ENCODE measurements around the gene ANXA8. TPM values are rescaled to one million over a fixed set of nuclear protein-coding genes. Genes with fewer than 3 reads are reported as not detected.
A peak's percentile ranks its signal among the peaks of the same experiment; 100 is the strongest.

Gene ANXA8
- total and polyA plus RNA-seq, 2 donors (not counting 1 experiment from before 2014, with no cell fraction given) = 0.08 TPM; not detected in 1

DNA sequence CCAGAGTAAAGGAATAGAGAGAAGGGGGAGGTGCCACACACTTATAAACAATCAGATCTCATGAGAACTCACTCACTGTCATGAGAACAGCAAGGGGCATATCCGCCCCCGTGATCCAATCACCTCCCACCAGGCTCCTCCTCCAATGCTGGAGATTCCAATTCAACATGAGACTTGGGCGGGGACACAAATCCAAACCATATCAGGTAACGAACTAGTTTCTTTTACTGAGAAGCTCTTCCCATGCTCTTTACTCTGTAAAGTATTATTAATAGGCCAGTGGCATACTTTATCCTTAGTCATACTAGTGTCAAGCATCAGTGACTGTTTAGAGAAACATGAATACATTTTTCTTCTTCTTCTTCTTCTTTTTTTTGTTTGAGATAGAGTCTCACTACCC is 60.4 kb downstream of the ANXA8 start:
- peak in 1 of 2 donors; percentile 34 for DNase-seq (ENCODE audit: low read depth in 2 of 2)
- Histone ChIP-seq H3K79me2 (ENCODE audit: control insufficient read depth, insufficient read depth, low read length) (no peaks in the 10 kb centered on the region), H3K4me1 (ENCODE audit: control insufficient read depth, extremely low read depth, insufficient read depth, low read length) (no peaks in the 10 kb centered on the region), H3K9me3 (ENCODE audit: control insufficient read depth, insufficient read depth, low read depth, low read length) (no peaks in the 10 kb centered on the region), H2AFZ (ENCODE audit: low read length) (no peak overlapping the region), H3K9ac (ENCODE audit: insufficient read depth, low read length) (no peak overlapping the region), H3K4me3 (replicated peaks in 1 of 4; ENCODE audit: control extremely low read depth in 1 of 4, insufficient read depth in 1 of 4, low read depth in 3 of 4, low read length in 4 of 4) (no peak overlapping the region), H3K27ac (ENCODE audit: insufficient read depth, low read length) (no peak overlapping the region), H3K36me3 (ENCODE audit: control insufficient read depth, insufficient read depth, low read length) (no peaks in the 10 kb centered on the region), H3K27me3 (ENCODE audit: control insufficient read depth, insufficient read depth, low read length) (peaks cover 2% of the 10 kb centered on the region), H3K4me2 (ENCODE audit: extremely low read depth, insufficient read depth, low read length) (no peak overlapping the region), H4K20me1 (ENCODE audit: control insufficient read depth, extremely low read depth, insufficient read depth, low read length) (no peaks in the 10 kb centered on the region)
- TF ChIP-seq EZH2 (IDR thresholded peaks at IDR 0.05; ENCODE audit: low read length, missing control alignments) = no peak
- TF ChIP-seq, protein P1, sequence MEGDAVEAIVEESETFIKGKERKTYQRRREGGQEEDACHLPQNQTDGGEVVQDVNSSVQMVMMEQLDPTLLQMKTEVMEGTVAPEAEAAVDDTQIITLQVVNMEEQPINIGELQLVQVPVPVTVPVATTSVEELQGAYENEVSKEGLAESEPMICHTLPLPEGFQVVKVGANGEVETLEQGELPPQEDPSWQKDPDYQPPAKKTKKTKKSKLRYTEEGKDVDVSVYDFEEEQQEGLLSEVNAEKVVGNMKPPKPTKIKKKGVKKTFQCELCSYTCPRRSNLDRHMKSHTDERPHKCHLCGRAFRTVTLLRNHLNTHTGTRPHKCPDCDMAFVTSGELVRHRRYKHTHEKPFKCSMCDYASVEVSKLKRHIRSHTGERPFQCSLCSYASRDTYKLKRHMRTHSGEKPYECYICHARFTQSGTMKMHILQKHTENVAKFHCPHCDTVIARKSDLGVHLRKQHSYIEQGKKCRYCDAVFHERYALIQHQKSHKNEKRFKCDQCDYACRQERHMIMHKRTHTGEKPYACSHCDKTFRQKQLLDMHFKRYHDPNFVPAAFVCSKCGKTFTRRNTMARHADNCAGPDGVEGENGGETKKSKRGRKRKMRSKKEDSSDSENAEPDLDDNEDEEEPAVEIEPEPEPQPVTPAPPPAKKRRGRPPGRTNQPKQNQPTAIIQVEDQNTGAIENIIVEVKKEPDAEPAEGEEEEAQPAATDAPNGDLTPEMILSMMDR (conservative IDR thresholded peaks at IDR 0.05 in 1 of 2, IDR thresholded peaks at IDR 0.05 in 1 of 2; ENCODE audit: low read depth in 1 of 2, low read length in 2 of 2) = no peak

DNA sequence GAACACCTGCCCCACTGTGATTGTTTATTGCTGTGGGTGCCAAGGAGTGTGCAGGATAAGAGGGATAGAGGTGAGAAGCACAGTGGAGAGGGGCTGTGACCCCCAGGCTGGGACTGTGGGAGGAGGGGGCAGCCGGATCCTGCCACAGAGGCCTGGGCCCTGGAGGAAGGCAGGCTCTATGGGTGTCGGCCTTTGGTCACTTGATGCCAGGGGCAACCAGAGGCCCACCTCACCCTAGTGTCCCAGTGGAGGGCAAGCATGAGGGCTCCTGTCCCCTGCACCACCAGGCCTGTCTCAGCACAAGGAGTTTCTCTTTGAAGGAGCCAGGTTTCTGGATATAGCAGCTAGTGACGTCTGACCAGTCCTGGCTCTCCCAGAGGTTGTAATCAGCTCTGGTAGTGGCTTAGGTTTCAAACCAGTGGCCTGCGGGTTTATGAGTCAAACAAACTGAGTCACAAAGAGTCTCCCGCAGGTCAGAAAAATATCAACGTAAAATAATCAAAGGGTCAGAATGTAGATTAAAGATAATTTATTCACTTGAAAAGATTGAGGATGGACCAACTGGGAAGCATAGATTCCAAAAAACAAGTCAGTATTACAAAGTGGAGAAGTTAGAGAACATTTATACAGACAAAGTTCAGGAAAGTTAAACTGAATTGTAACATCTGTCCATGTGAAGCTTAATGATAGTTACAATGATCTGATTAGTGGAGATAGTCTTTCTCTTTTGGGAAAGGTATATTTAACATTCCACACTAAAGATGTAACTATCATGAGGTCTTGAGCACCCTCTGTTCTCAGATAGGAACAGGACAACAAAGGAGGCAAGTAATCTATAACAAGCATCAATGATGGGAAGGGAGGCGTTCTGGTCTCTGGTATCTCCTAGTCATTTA is 62.6 kb downstream of the ANXA8 start:
- Histone ChIP-seq H3K4me2 (ENCODE audit: extremely low read depth, insufficient read depth, low read length) (no peak overlapping the region), H3K9ac (ENCODE audit: insufficient read depth, low read length) (no peak overlapping the region), H2AFZ (ENCODE audit: low read length) (no peak overlapping the region)

More for the DNA sequence above, 62.6 kb downstream of the ANXA8 start:
- H3K27me3 ChIP-seq (ENCODE audit: control insufficient read depth, insufficient read depth, low read length) = no peaks in the 10 kb centered on the region
- H3K27ac ChIP-seq (ENCODE audit: insufficient read depth, low read length) = no peak overlapping the region
- H3K9me3 ChIP-seq (ENCODE audit: control insufficient read depth, insufficient read depth, low read depth, low read length) = no peaks in the 10 kb centered on the region
- no peak for TF ChIP-seq EZH2 (IDR thresholded peaks at IDR 0.05; ENCODE audit: low read length, missing control alignments)
- TF ChIP-seq, protein P1 (conservative IDR thresholded peaks at IDR 0.05 in 1 of 2, IDR thresholded peaks at IDR 0.05 in 1 of 2; ENCODE audit: low read depth in 1 of 2, low read length in 2 of 2) = no peak
- no peaks in the 10 kb centered on the region for H3K36me3 ChIP-seq (ENCODE audit: control insufficient read depth, insufficient read depth, low read length)
- DNase-seq (ENCODE audit: low read depth in 2 of 2) = peak; percentile 71 to 90
- no peaks in the 10 kb centered on the region for H3K79me2 ChIP-seq (ENCODE audit: control insufficient read depth, insufficient read depth, low read length)
- H3K4me1 ChIP-seq (ENCODE audit: control insufficient read depth, extremely low read depth, insufficient read depth, low read length) = no peaks in the 10 kb centered on the region
- H3K4me3 ChIP-seq (replicated peaks in 1 of 4; ENCODE audit: control extremely low read depth in 1 of 4, insufficient read depth in 1 of 4, low read depth in 3 of 4, low read length in 4 of 4) = no peak overlapping the region
- no peaks in the 10 kb centered on the region for H4K20me1 ChIP-seq (ENCODE audit: control insufficient read depth, extremely low read depth, insufficient read depth, low read length)
